Measurements from ENCODE around the gene ARHGAP8.
"Not testable (repeated sequence)": the region's sequence is repeated elsewhere in the genome, so short reads cannot be mapped to it uniquely, and the experiment has no call there.

ARHGAP8 gene

GRCh38 chr22:44889255-44889878 lies 137.0 kb downstream of the ARHGAP8 start:
- peak; percentile 42 for DNase-seq (ENCODE audit: low spot score)

- no peak for DNase-seq (ENCODE audit: low spot score)
Measured at GRCh38 chr22:44890416-44891292, 138.3 kb downstream of the ARHGAP8 start.

- no peak for DNase-seq (ENCODE audit: low spot score)
Measured at GRCh38 chr22:44891293-44891747, 138.9 kb downstream of the ARHGAP8 start.

GRCh38 chr22:44891791-44892190 lies 139.4 kb downstream of the ARHGAP8 start:
- DNase-seq (ENCODE audit: low spot score): no peak

- no peak for DNase-seq (ENCODE audit: low spot score)
Measured at GRCh38 chr22:44892243-44892642, 139.9 kb downstream of the ARHGAP8 start.

GRCh38 chr22:44892803-44893730 lies 140.7 kb downstream of the ARHGAP8 start:
- DNase-seq (ENCODE audit: low spot score): no peak

GRCh38 chr22:44893731-44894080 lies 141.3 kb downstream of the ARHGAP8 start:
- DNase-seq (ENCODE audit: low spot score): no peak

- no peak for DNase-seq (ENCODE audit: low spot score)
Measured at GRCh38 chr22:44894321-44894720, 141.9 kb downstream of the ARHGAP8 start.

GRCh38 chr22:44894782-44895181 lies 142.4 kb downstream of the ARHGAP8 start:
- no peak for DNase-seq (ENCODE audit: low spot score)

- DNase-seq (ENCODE audit: low spot score): no peak
Measured at GRCh38 chr22:44895296-44896055, 143.1 kb downstream of the ARHGAP8 start.

GRCh38 chr22:44898236-44898635 lies 145.9 kb downstream of the ARHGAP8 start:
- DNase-seq (ENCODE audit: low spot score): no peak

- DNase-seq (ENCODE audit: low spot score): no peak
Measured at GRCh38 chr22:44901301-44901700, 148.9 kb downstream of the ARHGAP8 start.

- not testable (repeated sequence) for DNase-seq (ENCODE audit: low spot score)
Measured at GRCh38 chr22:44903164-44903563, 150.8 kb downstream of the ARHGAP8 start.

GRCh38 chr22:44904492-44905152 lies 152.2 kb downstream of the ARHGAP8 start:
- DNase-seq (ENCODE audit: low spot score): not testable (repeated sequence)

- DNase-seq (ENCODE audit: low spot score): no peak
Measured at GRCh38 chr22:44906248-44906936, 154.0 kb downstream of the ARHGAP8 start.

GRCh38 chr22:44906999-44907644 lies 154.7 kb downstream of the ARHGAP8 start:
- no peak for DNase-seq (ENCODE audit: low spot score)

GRCh38 chr22:44907765-44908737 lies 155.7 kb downstream of the ARHGAP8 start:
- DNase-seq (ENCODE audit: low spot score): no peak

- no peak for DNase-seq (ENCODE audit: low spot score)
Measured at GRCh38 chr22:44909241-44909640, 156.9 kb downstream of the ARHGAP8 start.
